OCI-LY3 (cell line): ENCODE results near the gene FURIN.

Experiments
- H2AFZ ChIP-seq: fragments of 200-600, 300-600 bp; shearing (Covaris generic); 2 replicates; pipeline ENCODE4 v1.6.0; 2014; ENCODE audit warnings: antibody characterized with exemption, low read depth, low read length
- H3K27ac ChIP-seq: fragments of 200-600, 300-600 bp; sonication (generic); 2 replicates; pipeline ENCODE4 v1.5.1; 2014; ENCODE audit warnings: mild to moderate bottlenecking, low read length, moderate library complexity, mixed read lengths
- H3K27me3 ChIP-seq: fragments of 200-600, 300-600 bp; sonication (generic); 2 replicates; pipeline ENCODE4 v1.6.1; 2014; ENCODE audit warnings: low read depth, low read length, mixed read lengths
- H3K36me3 ChIP-seq: fragments of 200-600, 300-600 bp; sonication (generic); replicated peaks from 2 replicates; pipeline ENCODE3; 2014; ENCODE audit warnings: low read depth, low read length, mixed read lengths
- H3K4me1 ChIP-seq: fragments of 300-600, 200-600 bp; sonication (generic); 2 replicates; pipeline ENCODE4 v1.6.1; 2014; ENCODE audit warnings: low read length, mixed read lengths
- H3K4me2 ChIP-seq: fragments of 200-600, 300-600 bp; sonication (generic); 2 replicates; pipeline ENCODE4 v1.6.1; 2014; ENCODE audit warnings: low read length, mixed read lengths
- H3K4me3 ChIP-seq: fragments of 300-600, 200-600 bp; sonication (generic); 2 replicates; pipeline ENCODE4 v1.5.1; 2014; ENCODE audit warnings: antibody characterized with exemption, mild to moderate bottlenecking, low read length, moderate library complexity
- H3K79me2 ChIP-seq: fragments of 300-600, 200-600 bp; shearing (Covaris generic); 2 replicates; pipeline ENCODE4 v1.6.1; 2014; ENCODE audit warnings: mild to moderate bottlenecking, low read length, mixed read lengths
- H3K9ac ChIP-seq: fragments of 300-600, 200-600 bp; shearing (Covaris generic); 2 replicates; pipeline ENCODE4 v1.6.0; 2014; ENCODE audit warnings: mild to moderate bottlenecking, low read length, moderate library complexity
- H3K9me3 ChIP-seq: fragments of 200-600, 300-600 bp; shearing (Covaris generic); 2 replicates; pipeline ENCODE4 v1.6.1; 2014; ENCODE audit warnings: low read length, mixed read lengths; ENCODE audit not compliant: insufficient read depth
- H4K20me1 ChIP-seq: fragments of 200-600, 300-600 bp; sonication (generic); 2 replicates; pipeline ENCODE4 v1.6.1; 2016; ENCODE audit warnings: low read length, mixed read lengths; ENCODE audit not compliant: insufficient read depth
- EZH2phosphoT487 ChIP-seq: fragments of 200-600 bp; shearing (Covaris generic); IDR thresholded peaks from 2 replicates; pipeline ENCODE4 v1.6.1; 2018; ENCODE audit warnings: antibody characterized with exemption, mixed run types, low read depth
- TF ChIP-seq, protein P1 (sequence below): fragments of 200-600, 300-600 bp; sonication (generic); IDR thresholded peaks from 2 replicates; pipeline ENCODE4 v1.5.1; 2014; ENCODE audit warnings: antibody characterized with exemption, low read length, low read depth

Gene FURIN

DNA sequence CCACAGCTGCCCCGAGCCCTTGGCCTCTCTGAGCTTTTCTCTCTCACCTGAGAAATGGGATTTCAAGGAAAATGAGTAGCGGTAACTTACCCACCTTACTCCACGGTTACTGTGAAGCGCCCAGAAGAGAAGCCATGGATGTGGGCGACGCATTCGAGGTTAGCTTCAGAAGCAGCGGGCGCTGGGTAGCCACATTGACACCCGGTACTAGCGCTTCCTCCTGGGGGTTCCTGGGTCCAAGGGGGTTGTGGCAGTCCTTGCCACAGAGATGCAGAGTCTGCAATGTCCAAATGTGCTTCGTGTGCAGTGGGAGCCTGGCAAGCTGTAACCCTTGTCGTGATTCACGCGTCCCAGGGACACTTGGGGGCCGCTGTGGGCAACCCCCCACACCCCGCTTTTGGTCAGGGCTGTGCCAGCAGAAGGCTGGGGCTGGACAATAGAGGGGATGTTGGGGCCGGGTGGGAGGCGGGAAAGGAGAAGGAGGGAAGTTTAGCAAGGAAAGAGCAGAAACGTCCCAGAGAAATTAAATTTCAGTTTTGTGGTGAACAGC, 41.4 kb upstream of the FURIN start:
- no peak overlapping the region for H3K4me2 ChIP-seq
- no peaks in the 10 kb centered on the region for H3K9me3 ChIP-seq
- H3K27me3 ChIP-seq: peaks cover 22% of the 10 kb centered on the region
- peaks cover 6% of the 10 kb centered on the region; the same call in 1 of the 2 replicates for H3K4me1 ChIP-seq
- H3K4me3 ChIP-seq: no peak overlapping the region
- no peak overlapping the region for H2AFZ ChIP-seq
- no peaks in the 10 kb centered on the region for H3K79me2 ChIP-seq
- no peak overlapping the region for H3K9ac ChIP-seq
- H4K20me1 ChIP-seq: no peaks in the 10 kb centered on the region
- TF ChIP-seq, protein P1, sequence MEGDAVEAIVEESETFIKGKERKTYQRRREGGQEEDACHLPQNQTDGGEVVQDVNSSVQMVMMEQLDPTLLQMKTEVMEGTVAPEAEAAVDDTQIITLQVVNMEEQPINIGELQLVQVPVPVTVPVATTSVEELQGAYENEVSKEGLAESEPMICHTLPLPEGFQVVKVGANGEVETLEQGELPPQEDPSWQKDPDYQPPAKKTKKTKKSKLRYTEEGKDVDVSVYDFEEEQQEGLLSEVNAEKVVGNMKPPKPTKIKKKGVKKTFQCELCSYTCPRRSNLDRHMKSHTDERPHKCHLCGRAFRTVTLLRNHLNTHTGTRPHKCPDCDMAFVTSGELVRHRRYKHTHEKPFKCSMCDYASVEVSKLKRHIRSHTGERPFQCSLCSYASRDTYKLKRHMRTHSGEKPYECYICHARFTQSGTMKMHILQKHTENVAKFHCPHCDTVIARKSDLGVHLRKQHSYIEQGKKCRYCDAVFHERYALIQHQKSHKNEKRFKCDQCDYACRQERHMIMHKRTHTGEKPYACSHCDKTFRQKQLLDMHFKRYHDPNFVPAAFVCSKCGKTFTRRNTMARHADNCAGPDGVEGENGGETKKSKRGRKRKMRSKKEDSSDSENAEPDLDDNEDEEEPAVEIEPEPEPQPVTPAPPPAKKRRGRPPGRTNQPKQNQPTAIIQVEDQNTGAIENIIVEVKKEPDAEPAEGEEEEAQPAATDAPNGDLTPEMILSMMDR: no peak
- TF ChIP-seq EZH2phosphoT487: no peak
- no peaks in the 10 kb centered on the region for H3K36me3 ChIP-seq
- H3K27ac ChIP-seq: no peak overlapping the region

DNA sequence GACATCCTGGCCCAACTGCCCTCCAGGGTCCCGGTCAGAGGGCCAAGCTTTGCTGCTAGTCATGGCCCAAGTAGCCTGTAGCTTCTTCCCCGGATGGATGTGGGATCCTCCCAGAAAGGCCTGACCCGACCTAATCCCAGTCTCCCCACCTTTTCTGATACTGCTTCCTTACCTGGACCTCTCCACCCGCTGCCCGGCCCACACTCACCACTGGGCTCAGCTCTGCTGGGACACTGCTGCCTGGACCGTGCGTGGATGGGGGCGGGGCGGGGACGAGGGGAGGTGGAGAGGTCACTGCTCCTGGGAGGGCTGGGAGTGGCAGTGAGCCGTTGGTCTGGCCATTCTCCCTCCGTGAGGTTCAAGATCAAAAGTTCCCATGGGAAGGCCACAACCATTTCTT, 40.3 kb upstream of the FURIN start:
- peaks cover 6% of the 10 kb centered on the region; the same call in 1 of the 2 replicates for H3K4me1 ChIP-seq
- no peak overlapping the region for H2AFZ ChIP-seq
- no peak overlapping the region for H3K9ac ChIP-seq
- H3K27ac ChIP-seq: no peak overlapping the region
- no peaks in the 10 kb centered on the region for H3K79me2 ChIP-seq
- no peak overlapping the region for H3K4me3 ChIP-seq
- no peaks in the 10 kb centered on the region for H3K36me3 ChIP-seq
- H3K9me3 ChIP-seq: no peaks in the 10 kb centered on the region
- H4K20me1 ChIP-seq: no peaks in the 10 kb centered on the region
- no peak overlapping the region for H3K4me2 ChIP-seq
- TF ChIP-seq, protein P1: no peak
- TF ChIP-seq EZH2phosphoT487: no peak
- H3K27me3 ChIP-seq: peaks cover 22% of the 10 kb centered on the region

DNA sequence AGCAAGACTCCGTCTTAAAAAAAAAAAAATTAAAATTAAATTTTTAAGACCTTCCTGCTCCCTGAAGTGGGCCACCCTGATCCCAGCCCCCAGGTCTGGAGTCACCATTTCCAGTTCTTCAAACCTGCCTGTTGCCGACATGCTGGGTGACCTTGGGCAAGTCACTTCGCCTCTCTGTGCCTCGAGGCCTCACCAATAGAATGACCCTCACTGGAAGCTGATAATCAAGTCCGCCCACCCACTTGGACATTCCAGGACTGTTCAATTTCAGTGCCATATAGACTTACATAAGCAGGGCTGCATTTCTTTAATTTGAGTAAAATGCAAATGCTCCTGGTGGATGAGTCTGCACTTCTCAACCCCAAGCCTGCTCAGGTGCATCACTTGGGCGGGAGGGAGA, 39.3 kb upstream of the FURIN start:
- Histone ChIP-seq H2AFZ (no peak overlapping the region), H3K36me3 (no peaks in the 10 kb centered on the region), H3K4me1 (peaks cover 6% of the 10 kb centered on the region; the same call in 1 of the 2 replicates), H3K27ac (no peak overlapping the region), H3K9me3 (no peaks in the 10 kb centered on the region), H3K4me2 (no peak overlapping the region), H3K79me2 (no peaks in the 10 kb centered on the region), H4K20me1 (no peaks in the 10 kb centered on the region), H3K4me3 (no peak overlapping the region), H3K27me3 (peaks cover 23% of the 10 kb centered on the region), H3K9ac (no peak overlapping the region)
- TF ChIP-seq, protein P1: no peak
- no peak for TF ChIP-seq EZH2phosphoT487

DNA sequence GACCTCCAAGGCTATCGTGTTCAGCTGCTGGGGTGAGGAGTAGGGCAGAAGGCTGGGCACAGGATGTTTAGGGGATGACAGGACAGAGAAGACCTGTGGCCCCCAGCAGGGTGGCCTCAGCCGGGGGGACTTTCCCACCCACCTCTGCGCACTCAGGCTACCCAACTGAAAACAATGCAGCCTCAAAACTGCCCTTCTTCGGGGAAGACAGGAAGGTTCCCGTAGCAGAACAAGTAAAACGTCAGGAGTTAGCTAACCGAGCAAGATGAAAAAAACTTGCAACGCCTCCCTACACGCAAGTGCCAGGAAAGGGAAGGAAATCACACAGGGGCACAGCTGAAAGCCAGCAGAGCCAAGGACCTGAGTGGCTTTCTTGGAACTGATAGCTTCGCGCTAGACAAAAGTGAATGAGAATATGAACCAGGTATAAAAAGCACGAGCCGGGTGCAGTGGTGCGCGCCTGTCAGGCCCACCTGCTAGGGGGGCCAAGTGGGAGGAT, 38.4 kb upstream of the FURIN start:
- H3K27ac ChIP-seq: no peak overlapping the region
- H3K4me2 ChIP-seq: peak overlapping the region; percentile 50
- H3K27me3 ChIP-seq: peaks cover 24% of the 10 kb centered on the region

More for the DNA sequence above, 38.4 kb upstream of the FURIN start:
- Histone ChIP-seq H2AFZ (0 out of 2 replicates have a peak overlapping the region, but pooled peaks have one; percentile 31), H3K79me2 (no peaks in the 10 kb centered on the region), H3K4me3 (peak overlapping the region; percentile 19; the same call in 1 of the 2 replicates), H3K4me1 (peaks cover 6% of the 10 kb centered on the region; the same call in 1 of the 2 replicates), H3K9me3 (no peaks in the 10 kb centered on the region), H3K9ac (no peak overlapping the region), H4K20me1 (no peaks in the 10 kb centered on the region), H3K36me3 (no peaks in the 10 kb centered on the region)
- TF ChIP-seq, protein P1: no peak
- TF ChIP-seq EZH2phosphoT487: no peak
